ENCODE results near the gene CRYGS.
"Not testable (repeated sequence)": the region's sequence is repeated elsewhere in the genome, so short reads cannot be mapped to it uniquely, and the experiment has no call there.

CRYGS gene

GRCh38 chr3:186544281-186544680 is at the start of gene CRYGS:
Gene CRYGS (minus strand): TSS chr3:186544380. CDS start chr3:186544326, 54 bp downstream.
- no peak for DNase-seq (ENCODE audit: low read depth in 2 of 2)

- no peak for DNase-seq (ENCODE audit: low read depth in 2 of 2)
Measured at GRCh38 chr3:186593862-186594261, 49.7 kb upstream of the CRYGS start.

GRCh38 chr3:186592682-186593081 is 48.5 kb upstream of the CRYGS start:
- no peak for DNase-seq (ENCODE audit: low read depth in 2 of 2)

- no peak for DNase-seq (ENCODE audit: low read depth in 2 of 2)
Measured at GRCh38 chr3:186590580-186591295, 46.6 kb upstream of the CRYGS start.

- DNase-seq (ENCODE audit: low read depth in 2 of 2), result no peak
Measured at GRCh38 chr3:186589856-186590579, 45.8 kb upstream of the CRYGS start.

- no peak for DNase-seq (ENCODE audit: low read depth in 2 of 2)
Measured at GRCh38 chr3:186589121-186589520, 44.9 kb upstream of the CRYGS start.

- DNase-seq (ENCODE audit: low read depth in 2 of 2), result no peak
Measured at GRCh38 chr3:186588632-186589031, 44.5 kb upstream of the CRYGS start.

- DNase-seq (ENCODE audit: low read depth in 2 of 2), result no peak
Measured at GRCh38 chr3:186587183-186587582, 43.0 kb upstream of the CRYGS start.

- DNase-seq (ENCODE audit: low read depth in 2 of 2), result not testable (repeated sequence)
Measured at GRCh38 chr3:186586245-186586644, 42.1 kb upstream of the CRYGS start.

GRCh38 chr3:186583831-186584230 is 39.7 kb upstream of the CRYGS start:
- no peak for DNase-seq (ENCODE audit: low read depth in 2 of 2)

- no peak for DNase-seq (ENCODE audit: low read depth in 2 of 2)
Measured at GRCh38 chr3:186582541-186582940, 38.4 kb upstream of the CRYGS start.

GRCh38 chr3:186580785-186581184 is 36.6 kb upstream of the CRYGS start:
- no peak for DNase-seq (ENCODE audit: low read depth in 2 of 2)

- no peak for DNase-seq (ENCODE audit: low read depth in 2 of 2)
Measured at GRCh38 chr3:186577521-186577920, 33.3 kb upstream of the CRYGS start.

GRCh38 chr3:186571644-186572013 is 27.4 kb upstream of the CRYGS start:
- DNase-seq (ENCODE audit: low read depth in 2 of 2), result no peak

GRCh38 chr3:186570941-186571643 is 26.9 kb upstream of the CRYGS start:
- DNase-seq (ENCODE audit: low read depth in 2 of 2), result no peak

- peak; percentile 94 to 96 for DNase-seq (ENCODE audit: low read depth in 2 of 2)
Measured at GRCh38 chr3:186570096-186570940, 26.1 kb upstream of the CRYGS start, which contains the start of gene DNAJB11. Gene DNAJB11 (plus strand): TSS chr3:186570720. CDS start chr3:186570898, 178 bp downstream.

GRCh38 chr3:186569779-186570095 is 25.6 kb upstream of the CRYGS start:
- no peak for DNase-seq (ENCODE audit: low read depth in 2 of 2)

- DNase-seq (ENCODE audit: low read depth in 2 of 2), result not testable (repeated sequence)
Measured at GRCh38 chr3:186569361-186569760, 25.2 kb upstream of the CRYGS start.

- DNase-seq (ENCODE audit: low read depth in 2 of 2), result peak; percentile 90 to 94
Measured at GRCh38 chr3:186567072-186567921, 23.1 kb upstream of the CRYGS start, which contains the start of gene TBCCD1. Gene TBCCD1 (minus strand): TSS chr3:186567339. CDS start chr3:186564329, 3,010 bp downstream.

GRCh38 chr3:186566772-186567071 is 22.5 kb upstream of the CRYGS start:
- DNase-seq (ENCODE audit: low read depth in 2 of 2), result peak in 1 of 2 donors; percentile 3

- no peak for DNase-seq (ENCODE audit: low read depth in 2 of 2)
Measured at GRCh38 chr3:186564586-186564985, 20.4 kb upstream of the CRYGS start.

Data from activated CD4-positive, alpha-beta T cell treated with anti-CD3 and anti-CD28 coated beads for 24 hours (primary cell).